Neutrophil (primary cell): ENCODE measurements around the gene VGLL1.

Experiments used
- H3K27ac ChIP-seq: fragments of 200-600 bp; sonication (generic); 2 replicates; pipeline ENCODE4 v1.5.1; 2016; ENCODE audit warnings: mild to moderate bottlenecking, moderate library complexity
- H3K27me3 ChIP-seq: fragments of 200-600 bp; sonication (generic); 2 replicates; pipeline ENCODE4 v1.6.0; 2016; ENCODE audit warnings: mild to moderate bottlenecking
- H3K36me3 ChIP-seq: fragments of 200-600 bp; sonication (generic); 2 replicates; pipeline ENCODE4 v1.5.1; 2017
- H3K4me1 ChIP-seq, 2 experiments: fragments of 200-600 bp in 1 of 2; sonication (generic) in 1 of 2; 1 replicate in 1 of 2; 2 replicates in 1 of 2; pipeline versions ENCODE4 v1.5.1 to v1.6.1; 2013 to 2016; ENCODE audit warnings: low read depth in 1 of 2, low read length in 1 of 2, mild to moderate bottlenecking in 1 of 2, moderate library complexity in 1 of 2; ENCODE audit not compliant: control insufficient read depth in 1 of 2, insufficient read depth in 1 of 2
- H3K4me3 ChIP-seq, 2 experiments: fragments of 200-600 bp in 1 of 2; sonication (generic) in 1 of 2; 1 replicate in 1 of 2; 2 replicates in 1 of 2; pipeline ENCODE4 v1.5.1; 2013 to 2016; ENCODE audit warnings: low read depth in 1 of 2, low read length in 1 of 2, mild to moderate bottlenecking in 1 of 2, moderate library complexity in 1 of 2
- H3K9me3 ChIP-seq: fragments of 200-600 bp; sonication (generic); 2 replicates; pipeline ENCODE4 v1.5.1; 2016
- TF ChIP-seq, protein P1 (sequence below): fragments of 200-600 bp; sonication (generic); IDR thresholded peaks from 2 replicates; pipeline ENCODE4 v1.5.1; 2016; ENCODE audit warnings: antibody characterized with exemption

VGLL1 gene, protein sequence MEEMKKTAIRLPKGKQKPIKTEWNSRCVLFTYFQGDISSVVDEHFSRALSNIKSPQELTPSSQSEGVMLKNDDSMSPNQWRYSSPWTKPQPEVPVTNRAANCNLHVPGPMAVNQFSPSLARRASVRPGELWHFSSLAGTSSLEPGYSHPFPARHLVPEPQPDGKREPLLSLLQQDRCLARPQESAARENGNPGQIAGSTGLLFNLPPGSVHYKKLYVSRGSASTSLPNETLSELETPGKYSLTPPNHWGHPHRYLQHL

DNA sequence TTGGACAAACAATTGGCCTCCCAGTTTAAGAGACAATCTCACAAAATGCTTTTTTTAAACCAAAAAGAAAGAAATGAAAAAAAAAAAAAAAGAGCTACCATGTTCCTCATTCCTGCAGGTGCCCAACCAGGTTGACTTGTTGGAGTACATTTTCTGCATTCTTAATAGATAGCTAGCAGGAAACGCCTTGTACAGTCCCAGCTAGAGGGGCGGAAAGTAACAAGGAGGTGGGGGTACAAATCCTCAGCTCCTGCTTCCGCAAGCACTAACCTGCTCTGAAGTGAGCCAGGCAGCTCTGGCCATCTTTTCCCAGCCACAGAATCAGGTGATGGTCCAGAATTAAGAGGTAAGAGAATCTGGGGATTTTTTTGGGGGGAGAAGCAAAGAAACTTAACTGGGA lies at the start of gene VGLL1:
Gene VGLL1, plus strand, starts transcription at position 265 of the 400 bp plus-strand sequence. CDS start 3,806 bp downstream, outside the sequence.
- Histone ChIP-seq H3K4me3 (no peak within 1 kb of the TSS), H3K36me3 (no peaks in the 10 kb centered on the region), H3K4me1 (no peaks in the 10 kb centered on the region), H3K27me3 (no peaks in the 10 kb centered on the region), H3K9me3 (no peaks in the 10 kb centered on the region), H3K27ac (no peak within 1 kb of the TSS)
- TF ChIP-seq, protein P1, sequence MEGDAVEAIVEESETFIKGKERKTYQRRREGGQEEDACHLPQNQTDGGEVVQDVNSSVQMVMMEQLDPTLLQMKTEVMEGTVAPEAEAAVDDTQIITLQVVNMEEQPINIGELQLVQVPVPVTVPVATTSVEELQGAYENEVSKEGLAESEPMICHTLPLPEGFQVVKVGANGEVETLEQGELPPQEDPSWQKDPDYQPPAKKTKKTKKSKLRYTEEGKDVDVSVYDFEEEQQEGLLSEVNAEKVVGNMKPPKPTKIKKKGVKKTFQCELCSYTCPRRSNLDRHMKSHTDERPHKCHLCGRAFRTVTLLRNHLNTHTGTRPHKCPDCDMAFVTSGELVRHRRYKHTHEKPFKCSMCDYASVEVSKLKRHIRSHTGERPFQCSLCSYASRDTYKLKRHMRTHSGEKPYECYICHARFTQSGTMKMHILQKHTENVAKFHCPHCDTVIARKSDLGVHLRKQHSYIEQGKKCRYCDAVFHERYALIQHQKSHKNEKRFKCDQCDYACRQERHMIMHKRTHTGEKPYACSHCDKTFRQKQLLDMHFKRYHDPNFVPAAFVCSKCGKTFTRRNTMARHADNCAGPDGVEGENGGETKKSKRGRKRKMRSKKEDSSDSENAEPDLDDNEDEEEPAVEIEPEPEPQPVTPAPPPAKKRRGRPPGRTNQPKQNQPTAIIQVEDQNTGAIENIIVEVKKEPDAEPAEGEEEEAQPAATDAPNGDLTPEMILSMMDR = no peak

DNA sequence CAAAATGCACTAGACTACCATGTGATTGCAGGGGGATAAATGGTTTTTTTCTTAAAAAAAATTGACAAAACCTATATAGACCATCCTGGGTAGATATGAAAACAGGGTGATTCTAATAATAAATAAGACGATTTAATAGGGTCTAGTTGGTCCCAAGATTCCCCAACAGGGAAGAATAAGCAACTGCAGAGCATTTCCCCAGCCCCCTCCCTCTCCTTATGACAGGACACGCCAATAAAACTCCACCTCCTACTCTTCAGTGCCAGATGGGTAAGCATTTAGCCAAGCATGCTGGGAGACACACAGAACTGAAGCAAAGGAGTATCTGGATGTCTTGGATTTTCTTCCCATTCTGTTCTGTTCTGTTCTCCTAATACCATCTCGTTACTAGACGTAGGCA lies 44.4 kb upstream of the VGLL1 start, which contains the start of gene BRS3:
Gene BRS3, plus strand, starts transcription at position 301 of the 400 bp plus-strand sequence. CDS start 168 bp downstream, outside the sequence.
- Histone ChIP-seq H3K27me3 (no peaks in the 10 kb centered on the region), H3K36me3 (no peaks in the 10 kb centered on the region), H3K9me3 (no peaks in the 10 kb centered on the region), H3K27ac (no peak within 1 kb of the TSS), H3K4me3 (no peak within 1 kb of the TSS), H3K4me1 (no peaks in the 10 kb centered on the region)
- TF ChIP-seq, protein P1 = no peak

DNA sequence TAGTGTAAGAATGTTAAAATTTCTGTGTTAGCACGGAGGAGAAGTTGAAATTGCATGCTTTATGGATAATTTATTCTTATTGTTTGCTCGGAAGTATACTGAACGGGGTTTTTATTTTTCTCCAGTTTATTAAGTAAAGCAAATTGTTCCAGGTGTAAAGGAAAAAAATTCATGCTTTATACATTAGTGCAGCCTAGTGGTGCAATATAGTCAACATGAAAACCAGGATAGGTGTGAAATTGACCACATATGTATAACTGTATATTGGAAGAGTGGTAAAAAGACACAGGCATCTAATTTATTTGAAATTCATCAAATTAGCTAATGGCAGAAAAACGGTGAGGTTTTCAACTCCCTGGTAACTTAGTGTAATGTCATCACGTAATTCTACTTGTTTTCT lies 43.3 kb upstream of the VGLL1 start:
- no peaks in the 10 kb centered on the region for H3K4me1 ChIP-seq
- no peak overlapping the region for H3K27ac ChIP-seq

DNA sequence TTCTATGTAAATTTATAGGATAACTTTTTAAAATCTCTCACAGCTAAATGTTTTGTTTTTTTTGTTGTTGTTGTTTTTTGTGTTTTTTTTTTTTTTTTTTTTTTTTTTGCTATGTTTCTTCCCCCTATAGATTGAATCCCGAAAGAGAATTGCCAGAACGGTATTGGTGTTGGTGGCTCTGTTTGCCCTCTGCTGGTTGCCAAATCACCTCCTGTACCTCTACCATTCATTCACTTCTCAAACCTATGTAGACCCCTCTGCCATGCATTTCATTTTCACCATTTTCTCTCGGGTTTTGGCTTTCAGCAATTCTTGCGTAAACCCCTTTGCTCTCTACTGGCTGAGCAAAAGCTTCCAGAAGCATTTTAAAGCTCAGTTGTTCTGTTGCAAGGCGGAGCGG lies 40.2 kb upstream of the VGLL1 start:
- Histone ChIP-seq H3K27me3 (no peaks in the 10 kb centered on the region), H3K36me3 (no peaks in the 10 kb centered on the region), H3K4me3 (no peak overlapping the region), H3K4me1 (peaks cover 12 to 18% of the 10 kb centered on the region in 2 experiments), H3K27ac (no peak overlapping the region), H3K9me3 (no peaks in the 10 kb centered on the region)
- TF ChIP-seq, protein P1 = no peak

More for the DNA sequence above, 43.3 kb upstream of the VGLL1 start:
- Histone ChIP-seq H3K36me3 (no peaks in the 10 kb centered on the region), H3K4me3 (no peak overlapping the region), H3K27me3 (no peaks in the 10 kb centered on the region), H3K9me3 (no peaks in the 10 kb centered on the region)
- TF ChIP-seq, protein P1 = no peak

DNA sequence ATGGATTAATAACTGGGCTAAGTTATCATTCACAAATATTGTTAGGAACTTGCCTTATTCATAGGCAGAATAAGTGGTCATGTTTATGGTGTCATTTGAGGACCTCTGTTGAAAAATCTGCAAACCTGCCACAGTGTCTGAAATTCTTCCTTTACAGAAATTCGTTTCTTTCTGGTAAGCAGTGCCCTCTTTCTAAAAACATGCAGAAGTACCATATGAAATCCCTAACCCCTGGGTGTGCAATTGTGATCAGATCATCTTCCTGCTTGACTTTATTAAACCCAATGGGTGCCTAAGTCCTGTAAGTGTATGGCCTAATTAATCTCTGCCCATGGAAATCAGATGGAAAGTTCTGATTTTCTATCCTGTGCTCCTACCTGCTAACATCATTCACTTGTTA lies 39.0 kb upstream of the VGLL1 start:
- peaks cover 14 to 23% of the 10 kb centered on the region in 2 experiments for H3K4me1 ChIP-seq
- H3K27me3 ChIP-seq = no peaks in the 10 kb centered on the region
- H3K36me3 ChIP-seq = no peaks in the 10 kb centered on the region
- H3K27ac ChIP-seq = no peak overlapping the region
- TF ChIP-seq, protein P1 = no peak
- no peaks in the 10 kb centered on the region for H3K9me3 ChIP-seq
- H3K4me3 ChIP-seq = no peak overlapping the region
